Omental fat pad (tissue), 4 donors: ENCODE data around the gene HPSE. TPM values are rescaled to one million over a fixed set of nuclear protein-coding genes. Genes with fewer than 3 reads are reported as not detected.
A peak's percentile ranks its signal among the peaks of the same experiment; 100 is the strongest.

Experiments
- ATAC-seq: fragments of 150-250 bp; one replicate; pipeline ENCODE4 v1.9.1; 2016; ENCODE audit warnings: mild to moderate bottlenecking, moderate library complexity; ENCODE audit not compliant: low FRiP score
- DNase-seq: peaks from one replicate; pipeline ENCODE4 v3.0.0-alpha.2; 2019; ENCODE audit warnings: low spot score
- CTCF ChIP-seq, 3 donors: fragments of 450-650 bp; IDR thresholded peaks; one replicate each; pipeline ENCODE4 v1.5.1; 2016 to 2017; ENCODE audit warnings: antibody characterized with exemption in 3 of 3, mild to moderate bottlenecking in 3 of 3, moderate library complexity in 2 of 3
- total RNA-seq, 4 donors: library from RNA; depleted of rRNA; stranded (reverse); fragments of >200 nt; gene quantifications; one replicate each; pipeline ENCODE4 v1.1.0, GENCODE V29; 2016

Gene HPSE
- total RNA-seq, 4 donors from 2014 or later = 3.2 to 21.7 (median 9.6) TPM

GRCh38 chr4:83370640-83370906 is 35.9 kb upstream of the HPSE start:
- TF ChIP-seq CTCF (IDR thresholded peaks at IDR 0.05) = no peak
- ATAC-seq = no peak
- DNase-seq = no peak

GRCh38 chr4:83369831-83370639 is 35.4 kb upstream of the HPSE start:
- TF ChIP-seq CTCF (IDR thresholded peaks at IDR 0.05) = no peak
- DNase-seq (no peak), ATAC-seq (no peak)

GRCh38 chr4:83364312-83364711 is 29.7 kb upstream of the HPSE start:
- DNase-seq (no peak), ATAC-seq (no peak)
- TF ChIP-seq CTCF (IDR thresholded peaks at IDR 0.05) = no peak

GRCh38 chr4:83362492-83363329 is 28.1 kb upstream of the HPSE start:
- DNase-seq (no peak), ATAC-seq (peak; percentile 52)
- no peak for TF ChIP-seq CTCF (IDR thresholded peaks at IDR 0.05)

- ATAC-seq (no peak), DNase-seq (no peak)
- TF ChIP-seq CTCF (IDR thresholded peaks at IDR 0.05) = no peak
Observed at GRCh38 chr4:83361416-83362103, 26.9 kb upstream of the HPSE start.

- TF ChIP-seq CTCF (IDR thresholded peaks at IDR 0.05) = no peak
- DNase-seq (no peak), ATAC-seq (no peak)
Observed at GRCh38 chr4:83360018-83360417, 25.4 kb upstream of the HPSE start.
